ENCODE results near the gene PXDC1.

GRCh38 chr6:3784885-3785744 lies 33.6 kb upstream of the PXDC1 start:
- TF ChIP-seq, protein P1, sequence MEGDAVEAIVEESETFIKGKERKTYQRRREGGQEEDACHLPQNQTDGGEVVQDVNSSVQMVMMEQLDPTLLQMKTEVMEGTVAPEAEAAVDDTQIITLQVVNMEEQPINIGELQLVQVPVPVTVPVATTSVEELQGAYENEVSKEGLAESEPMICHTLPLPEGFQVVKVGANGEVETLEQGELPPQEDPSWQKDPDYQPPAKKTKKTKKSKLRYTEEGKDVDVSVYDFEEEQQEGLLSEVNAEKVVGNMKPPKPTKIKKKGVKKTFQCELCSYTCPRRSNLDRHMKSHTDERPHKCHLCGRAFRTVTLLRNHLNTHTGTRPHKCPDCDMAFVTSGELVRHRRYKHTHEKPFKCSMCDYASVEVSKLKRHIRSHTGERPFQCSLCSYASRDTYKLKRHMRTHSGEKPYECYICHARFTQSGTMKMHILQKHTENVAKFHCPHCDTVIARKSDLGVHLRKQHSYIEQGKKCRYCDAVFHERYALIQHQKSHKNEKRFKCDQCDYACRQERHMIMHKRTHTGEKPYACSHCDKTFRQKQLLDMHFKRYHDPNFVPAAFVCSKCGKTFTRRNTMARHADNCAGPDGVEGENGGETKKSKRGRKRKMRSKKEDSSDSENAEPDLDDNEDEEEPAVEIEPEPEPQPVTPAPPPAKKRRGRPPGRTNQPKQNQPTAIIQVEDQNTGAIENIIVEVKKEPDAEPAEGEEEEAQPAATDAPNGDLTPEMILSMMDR (IDR thresholded peaks at IDR 0.05 in 2 of 3, conservative IDR thresholded peaks at IDR 0.05 in 1 of 3; ENCODE audit: borderline replicate concordance in 1 of 3, insufficient read depth in 1 of 3, low read depth in 2 of 3, low read length in 2 of 3), result no peak
- TF ChIP-seq POLR2A (IDR thresholded peaks at IDR 0.05; ENCODE audit: borderline replicate concordance, extremely low read depth, insufficient read depth, insufficient read length) (no peak), POLR2AphosphoS5 (IDR thresholded peaks at IDR 0.05; ENCODE audit: low read depth, low read length) (no peak), SP1 (IDR thresholded peaks at IDR 0.05; ENCODE audit: low read depth) (no peak), RAD21 (IDR thresholded peaks at IDR 0.05; ENCODE audit: low read depth) (no peak), MAX (IDR thresholded peaks at IDR 0.05) (no peak), FOSL1 (IDR thresholded peaks at IDR 0.05; ENCODE audit: low read depth) (no peak)
